Transverse colon (tissue), 4 donors: ENCODE data around the gene SESTD1. TPM values are rescaled to one million over a fixed set of nuclear protein-coding genes. Genes with fewer than 3 reads are reported as not detected.

Experiments used
- DNase-seq: peaks from one replicate; pipeline ENCODE4 v3.0.0-alpha.2; 2019
- H3K27ac ChIP-seq, 4 donors: fragments of 200-600 bp; sonication (generic); 2 replicates each; pipeline ENCODE4 v1.5.1; 2016 to 2018; ENCODE audit warnings: inconsistent platforms in 4 of 4
- H3K27me3 ChIP-seq: fragments of 200-600 bp; sonication (generic); 2 replicates; pipeline ENCODE4 v1.5.1; 2017; ENCODE audit warnings: inconsistent platforms
- H3K36me3 ChIP-seq, 4 donors: fragments of 200-600 bp; sonication (generic); 2 replicates each; pipeline ENCODE4 v1.5.1; 2017 to 2019; ENCODE audit warnings: inconsistent platforms in 4 of 4
- H3K4me1 ChIP-seq, 4 donors: fragments of 200-600 bp; sonication (generic); 2 replicates each; pipeline ENCODE4 v1.5.1; 2017 to 2020; ENCODE audit warnings: inconsistent platforms in 4 of 4
- H3K4me3 ChIP-seq, 4 donors: fragments of 200-600 bp; sonication (generic); 1 replicate in 1 of 4; 2 replicates in 3 of 4; pipeline versions ENCODE4 v1.5.1 to v1.6.1; 2017 to 2019; ENCODE audit warnings: inconsistent platforms in 4 of 4
- H3K9me3 ChIP-seq, 2 donors: fragments of 200-600 bp; sonication (generic); 2 replicates each; pipeline ENCODE4 v1.5.1; 2017 to 2019; ENCODE audit warnings: inconsistent platforms in 2 of 2
- CTCF ChIP-seq, 5 experiments: fragments of 200-600 bp in 3 of 5; fragments of 450-650 bp in 2 of 5; sonication (generic) in 3 of 5; IDR thresholded peaks; 1 replicate in 2 of 5; 2 replicates in 3 of 5; pipeline ENCODE4 v1.5.1; 2016 to 2017; ENCODE audit warnings: antibody characterized with exemption in 5 of 5, inconsistent platforms in 3 of 5, mild to moderate bottlenecking in 2 of 5, moderate library complexity in 1 of 5
- EP300 ChIP-seq: sonication (generic); formaldehyde crosslinking; IDR thresholded peaks from one replicate; pipeline ENCODE4 v1.6.1; 2017; ENCODE audit warnings: antibody characterized with exemption, low read depth
- POLR2A ChIP-seq: fragments of 450-650 bp; IDR thresholded peaks from one replicate; pipeline ENCODE4 v1.6.1; 2016; ENCODE audit warnings: antibody characterized with exemption, mild to moderate bottlenecking, moderate library complexity
- POLR2AphosphoS5 ChIP-seq, 3 donors: sonication (generic); formaldehyde crosslinking; IDR thresholded peaks; one replicate each; pipeline ENCODE4 v1.6.1; 2016; ENCODE audit warnings: antibody characterized with exemption in 3 of 3
- WGBS, 2 donors: methylation state at CpG; one replicate each; pipeline ENCODE4 v1.1.5; 2018; ENCODE audit warnings: low coverage in 1 of 2; 5-methylcytosine and 5-hydroxymethylcytosine counted together
- in situ Hi-C, 4 donors: fragments of 200-750 bp; cut with MboI; loops; one replicate each; pipeline versions ENCODE4 v1.15.0 to v1.15.1; 2017; ENCODE audit warnings: low sequenced_read_pairs in 3 of 4, low pct_ligation_motif_present in 1 of 4, low pct_unique_long_range_greater_than_20kb in 1 of 4
- intact Hi-C: fragments of 100-400 bp; cut with DNase I; formaldehyde crosslinking; loops from one replicate; pipeline ENCODE4 v1.15.1; 2023; ENCODE audit warnings: low total_unique reads
- total RNA-seq, 4 donors: library from RNA; depleted of rRNA; stranded (reverse); fragments of >200 nt; gene quantifications; one replicate each; pipeline ENCODE4 v1.1.0, GENCODE V29; 2016

SESTD1 gene
- total RNA-seq, 4 donors from 2014 or later: 12.6 to 44.1 (median 22.3) TPM

GRCh38 chr2:179195141-179195540 lies 69.5 kb downstream of the SESTD1 start:
- Histone ChIP-seq H3K4me1 (peaks cover 0 to 14% (median 0%) of the 10 kb centered on the region in 4 donors), H3K9me3 (peaks cover 2 to 4% of the 10 kb centered on the region in 2 donors), H3K36me3 (peaks cover 0 to under 1% (median 0%) of the 10 kb centered on the region in 4 donors), H3K4me3 (no peak overlapping the region), H3K27ac (no peak overlapping the region), H3K27me3 (no peaks in the 10 kb centered on the region)
- TF ChIP-seq EP300: no peak
- no peak for TF ChIP-seq CTCF (IDR thresholded peaks at IDR 0.05)
- TF ChIP-seq POLR2AphosphoS5 (IDR thresholded peaks at IDR 0.05): no peak
- no peak for TF ChIP-seq POLR2A
- intact Hi-C loops (no loop called here), in situ Hi-C loops (no loop called here)
- no peak for DNase-seq
- 60 to 98% methylated on average over 1 to 2 of the region's 2 CpGs for WGBS, 2 donors

- TF ChIP-seq EP300: no peak
- TF ChIP-seq POLR2A: no peak
- TF ChIP-seq CTCF (IDR thresholded peaks at IDR 0.05): no peak
- no peak for TF ChIP-seq POLR2AphosphoS5 (IDR thresholded peaks at IDR 0.05)
- Histone ChIP-seq H3K27me3 (no peaks in the 10 kb centered on the region), H3K27ac (no peak overlapping the region), H3K4me3 (no peak overlapping the region), H3K9me3 (peaks cover 9 to 11% of the 10 kb centered on the region in 2 donors), H3K36me3 (peaks cover 0 to 6% (median 0%) of the 10 kb centered on the region in 4 donors), H3K4me1 (peaks cover 0 to 14% (median 0%) of the 10 kb centered on the region in 4 donors)
- DNase-seq: no peak
- intact Hi-C loops (no loop called here), in situ Hi-C loops (no loop called here)
- 82 to 86% methylated on average over 3 of the region's 3 CpGs for WGBS, 2 donors
These were observed 70.8 kb downstream of the SESTD1 start for GRCh38 chr2:179193759-179194394.

GRCh38 chr2:179191110-179191509 lies 73.5 kb downstream of the SESTD1 start:
- WGBS, 2 donors: 89 to 92% methylated on average over 2 of the region's 2 CpGs
- intact Hi-C loops: no loop called here
- TF ChIP-seq POLR2A (no peak), EP300 (no peak), CTCF (IDR thresholded peaks at IDR 0.05) (no peak), POLR2AphosphoS5 (IDR thresholded peaks at IDR 0.05) (no peak)

GRCh38 chr2:179186126-179186525 lies 78.5 kb downstream of the SESTD1 start:
- Histone ChIP-seq H3K9me3 (peaks cover 9 to 11% of the 10 kb centered on the region in 2 donors), H3K4me3 (no peak overlapping the region), H3K36me3 (peaks cover 0 to 6% (median 0%) of the 10 kb centered on the region in 4 donors), H3K27ac (no peak overlapping the region), H3K27me3 (no peaks in the 10 kb centered on the region), H3K4me1 (peaks cover 0 to 18% (median 0%) of the 10 kb centered on the region in 4 donors)
- TF ChIP-seq POLR2A (no peak), CTCF (IDR thresholded peaks at IDR 0.05) (no peak), EP300 (no peak), POLR2AphosphoS5 (IDR thresholded peaks at IDR 0.05) (no peak)
- intact Hi-C loops (no loop called here), in situ Hi-C loops (no loop called here)
- no peak for DNase-seq
- WGBS, 2 donors: 54 to 63% methylated on average over 1 of the region's 1 CpG

More at GRCh38 chr2:179191110-179191509, 73.5 kb downstream of the SESTD1 start:
- in situ Hi-C loops: no loop called here
- no peak for DNase-seq
- Histone ChIP-seq H3K9me3 (peaks cover 9 to 11% of the 10 kb centered on the region in 2 donors), H3K27me3 (no peaks in the 10 kb centered on the region), H3K27ac (no peak overlapping the region), H3K4me1 (peaks cover 0 to 14% (median 0%) of the 10 kb centered on the region in 4 donors), H3K4me3 (no peak overlapping the region), H3K36me3 (peaks cover 0 to 6% (median 0%) of the 10 kb centered on the region in 4 donors)
